ENCODE measurements around the gene DLX3.
A peak's percentile ranks its signal among the peaks of the same experiment; 100 is the strongest.

DLX3 gene

GRCh38 chr17:49976828-49977202, 18.2 kb downstream of the DLX3 start:
- Mint-ChIP-seq H3K27ac (no peak overlapping the region), H3K36me3 (ENCODE audit: low read depth) (no peaks in the 10 kb centered on the region), H3K4me1 (peaks cover 80% of the 10 kb centered on the region), H3K4me3 (no peak overlapping the region), H3K9me3 (no peaks in the 10 kb centered on the region), H3K27me3 (ENCODE audit: low read depth, poor library complexity) (peaks cover 90% of the 10 kb centered on the region)
- TF ChIP-seq CTCF (IDR thresholded peaks at IDR 0.05) = no peak
- DNase-seq = no peak

GRCh38 chr17:49976163-49976827, 18.7 kb downstream of the DLX3 start:
- Mint-ChIP-seq H3K27me3 (ENCODE audit: low read depth, poor library complexity) (peaks cover 92% of the 10 kb centered on the region), H3K27ac (no peak overlapping the region), H3K4me1 (peaks cover 81% of the 10 kb centered on the region), H3K9me3 (no peaks in the 10 kb centered on the region), H3K4me3 (peak overlapping the region; percentile 55), H3K36me3 (ENCODE audit: low read depth) (no peaks in the 10 kb centered on the region)
- DNase-seq = no peak
- no peak for TF ChIP-seq CTCF (IDR thresholded peaks at IDR 0.05)

GRCh38 chr17:49975531-49975930, 19.5 kb downstream of the DLX3 start:
- TF ChIP-seq CTCF (IDR thresholded peaks at IDR 0.05) = no peak
- no peak overlapping the region for H3K27ac Mint-ChIP-seq
- DNase-seq = no peak
- H3K36me3 Mint-ChIP-seq (ENCODE audit: low read depth) = no peaks in the 10 kb centered on the region
- H3K4me3 Mint-ChIP-seq = no peak overlapping the region
- H3K27me3 Mint-ChIP-seq (ENCODE audit: low read depth, poor library complexity) = peaks cover 92% of the 10 kb centered on the region
- H3K4me1 Mint-ChIP-seq = peaks cover 81% of the 10 kb centered on the region
- H3K9me3 Mint-ChIP-seq = no peaks in the 10 kb centered on the region

- H3K4me1 Mint-ChIP-seq = peaks cover 72% of the 10 kb centered on the region
- H3K36me3 Mint-ChIP-seq (ENCODE audit: low read depth) = no peaks in the 10 kb centered on the region
- no peak for DNase-seq
- H3K4me3 Mint-ChIP-seq = peak overlapping the region; percentile 56
- peaks cover 99% of the 10 kb centered on the region for H3K27me3 Mint-ChIP-seq (ENCODE audit: low read depth, poor library complexity)
- H3K9me3 Mint-ChIP-seq = no peaks in the 10 kb centered on the region
- no peak for TF ChIP-seq CTCF (IDR thresholded peaks at IDR 0.05)
- H3K27ac Mint-ChIP-seq = no peak overlapping the region
Measured at GRCh38 chr17:49973271-49973615, 21.8 kb downstream of the DLX3 start.

- H3K9me3 Mint-ChIP-seq = no peaks in the 10 kb centered on the region
- peak; percentile 37 for DNase-seq
- H3K4me3 Mint-ChIP-seq = peak overlapping the region; percentile 56
- no peaks in the 10 kb centered on the region for H3K36me3 Mint-ChIP-seq (ENCODE audit: low read depth)
- H3K4me1 Mint-ChIP-seq = peaks cover 67% of the 10 kb centered on the region
- TF ChIP-seq CTCF (IDR thresholded peaks at IDR 0.05) = no peak
- H3K27ac Mint-ChIP-seq = no peak overlapping the region
- H3K27me3 Mint-ChIP-seq (ENCODE audit: low read depth, poor library complexity) = peaks cover 99% of the 10 kb centered on the region
Measured at GRCh38 chr17:49972486-49973270, 22.3 kb downstream of the DLX3 start.
